Stimulated activated CD8-positive, alpha-beta memory T cell treated with anti-CD3 and anti-CD28 coated beads, Interleukin-2, amount 100 ng/mL, for 1 hour (primary cell): ENCODE data around the gene NFS1.
"Not testable (repeated sequence)": the region's sequence is repeated elsewhere in the genome, so short reads cannot be mapped to it uniquely, and the experiment has no call there.

Experiments
- DNase-seq, 2 donors: peaks; one replicate each; pipeline ENCODE4 v3.0.0-alpha.2; 2020; ENCODE audit warnings: low read depth in 2 of 2

Gene NFS1

DNA sequence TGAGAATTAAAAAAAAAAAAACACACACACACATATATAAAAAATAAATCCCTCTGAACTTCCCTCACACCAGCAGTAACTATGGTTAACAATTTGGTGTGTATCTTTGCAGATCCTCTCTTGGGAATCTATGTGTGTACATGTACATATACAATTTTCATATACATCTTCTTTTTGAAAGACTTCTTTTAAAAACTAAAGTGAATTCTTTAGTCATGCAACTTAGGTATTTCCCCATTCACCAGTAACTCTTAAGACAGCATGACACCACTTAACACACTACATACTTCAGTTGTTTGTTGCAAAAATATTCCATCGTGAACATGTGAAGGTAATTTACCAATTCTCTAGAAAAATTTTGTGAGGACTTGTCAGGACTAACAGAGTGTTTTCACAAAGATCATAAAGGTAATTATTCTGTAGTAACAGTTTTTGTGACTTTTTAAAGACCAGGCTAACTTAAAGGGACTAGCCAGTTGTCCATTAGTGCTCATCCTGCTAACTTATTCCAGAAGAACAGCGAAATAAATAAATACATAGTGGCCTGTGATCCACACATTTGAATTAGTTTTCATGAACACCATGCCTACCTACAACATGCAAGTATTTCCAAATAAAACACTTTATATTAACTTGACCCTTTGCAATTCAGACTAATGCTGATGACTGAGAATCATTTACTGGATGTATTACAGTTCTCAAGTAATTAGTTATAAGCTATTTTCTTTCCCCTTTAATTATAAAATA, 30.9 kb upstream of the NFS1 start:
- DNase-seq: no peak

DNA sequence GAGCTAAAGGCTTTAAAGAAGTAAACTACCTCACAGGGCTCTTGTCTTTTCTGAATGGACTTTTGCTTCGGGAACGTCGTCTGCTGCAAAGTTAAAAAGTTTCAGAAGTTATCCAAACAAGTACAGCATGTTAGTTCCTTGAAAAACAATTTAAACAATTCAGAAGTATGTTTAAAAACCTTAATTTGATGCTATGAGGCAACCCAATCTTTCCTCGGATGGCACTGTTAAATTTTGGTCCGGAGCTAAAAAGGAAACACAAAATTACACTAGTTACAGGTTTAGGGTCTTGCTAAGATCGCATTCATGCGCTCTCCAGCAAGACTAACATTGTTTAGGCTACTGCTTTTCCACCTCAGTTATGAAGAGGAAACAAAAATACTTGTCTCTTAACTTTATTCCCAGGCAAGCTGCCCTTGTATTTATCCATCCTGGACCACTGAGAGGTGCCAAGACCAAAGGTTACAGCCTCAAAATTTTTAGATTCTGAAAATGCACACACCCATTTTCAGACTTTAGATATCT, 30.2 kb upstream of the NFS1 start:
- DNase-seq: no peak

DNA sequence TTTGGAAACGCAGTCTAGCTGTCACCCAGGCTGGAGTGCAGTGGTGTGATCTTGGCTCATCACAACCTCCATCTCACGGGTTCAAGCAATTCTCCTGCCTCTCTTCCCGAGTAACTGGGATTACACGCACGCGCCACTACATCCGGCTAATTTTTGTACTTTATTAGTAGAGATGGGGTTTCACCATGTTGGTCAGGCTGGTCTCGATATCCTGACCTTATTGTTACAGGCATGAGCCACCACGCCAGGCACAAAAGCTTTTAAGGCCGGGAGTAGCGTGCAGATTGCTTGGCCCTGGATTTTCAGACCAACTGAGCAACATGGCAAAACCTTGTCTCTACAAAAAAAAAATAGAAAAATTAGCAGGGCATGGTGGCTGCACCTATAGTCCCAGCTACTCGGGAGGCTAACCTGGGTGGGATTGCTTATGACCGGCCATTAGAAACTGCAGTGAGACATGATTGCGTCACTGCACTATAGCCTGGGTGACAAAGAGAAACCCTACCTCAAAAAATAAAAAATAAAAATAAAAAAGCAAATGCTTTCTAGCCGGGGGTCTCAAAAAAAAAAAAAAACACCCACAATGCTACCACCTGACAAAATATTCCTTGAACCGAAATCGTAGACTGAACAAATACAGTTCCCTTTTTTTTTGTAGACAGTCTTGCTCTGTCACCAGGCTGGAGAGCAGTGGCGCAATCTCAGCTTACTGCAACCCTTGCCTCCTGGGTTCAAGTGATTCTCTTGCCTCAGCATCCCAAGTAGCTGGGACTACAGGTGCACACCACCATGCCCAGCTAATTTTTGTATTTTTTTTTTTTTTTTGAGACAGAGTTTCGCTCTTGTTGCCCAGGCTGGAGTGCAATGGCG, 27.9 kb upstream of the NFS1 start:
- DNase-seq: no peak

DNA sequence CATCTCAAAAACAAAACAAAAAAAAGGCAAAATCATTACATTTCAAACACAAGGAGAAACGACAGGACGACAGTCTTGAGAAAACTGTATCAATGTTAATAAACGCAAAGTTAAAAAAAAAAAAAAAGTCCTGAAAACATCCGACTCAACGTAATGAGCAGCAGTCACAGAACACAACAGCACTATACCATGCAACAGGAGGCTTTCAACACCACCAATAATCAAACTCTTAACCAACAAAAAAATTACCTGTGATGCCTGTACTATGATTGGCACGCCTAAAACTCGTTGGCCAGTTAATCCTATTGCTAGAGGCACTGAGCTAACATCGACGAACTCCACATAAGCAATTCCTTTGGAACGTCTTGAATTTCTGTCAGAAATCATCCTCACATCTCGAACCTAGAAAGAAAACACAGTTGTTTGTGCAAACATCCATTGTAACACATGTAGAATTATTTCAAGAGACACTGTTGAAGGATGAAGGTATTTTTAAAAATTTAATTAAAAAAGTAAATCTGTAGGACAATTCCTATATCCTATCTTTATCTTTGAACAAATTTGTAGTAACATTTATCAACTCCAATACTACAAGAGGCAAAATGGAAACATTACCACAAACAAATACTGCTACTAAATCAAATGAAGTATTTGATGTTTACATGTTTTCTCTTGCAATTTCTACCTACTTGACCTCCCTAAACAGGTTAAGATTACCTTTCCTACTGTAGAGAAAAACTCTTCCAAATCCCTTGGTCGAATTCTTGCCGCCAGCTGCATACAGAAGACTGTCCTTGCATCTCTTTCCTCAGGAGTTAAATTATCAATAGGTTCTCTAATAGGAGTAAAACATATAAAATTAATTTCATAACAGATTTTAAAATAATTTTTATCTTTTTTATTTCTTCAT, 25.4 kb upstream of the NFS1 start:
- no peak for DNase-seq

DNA sequence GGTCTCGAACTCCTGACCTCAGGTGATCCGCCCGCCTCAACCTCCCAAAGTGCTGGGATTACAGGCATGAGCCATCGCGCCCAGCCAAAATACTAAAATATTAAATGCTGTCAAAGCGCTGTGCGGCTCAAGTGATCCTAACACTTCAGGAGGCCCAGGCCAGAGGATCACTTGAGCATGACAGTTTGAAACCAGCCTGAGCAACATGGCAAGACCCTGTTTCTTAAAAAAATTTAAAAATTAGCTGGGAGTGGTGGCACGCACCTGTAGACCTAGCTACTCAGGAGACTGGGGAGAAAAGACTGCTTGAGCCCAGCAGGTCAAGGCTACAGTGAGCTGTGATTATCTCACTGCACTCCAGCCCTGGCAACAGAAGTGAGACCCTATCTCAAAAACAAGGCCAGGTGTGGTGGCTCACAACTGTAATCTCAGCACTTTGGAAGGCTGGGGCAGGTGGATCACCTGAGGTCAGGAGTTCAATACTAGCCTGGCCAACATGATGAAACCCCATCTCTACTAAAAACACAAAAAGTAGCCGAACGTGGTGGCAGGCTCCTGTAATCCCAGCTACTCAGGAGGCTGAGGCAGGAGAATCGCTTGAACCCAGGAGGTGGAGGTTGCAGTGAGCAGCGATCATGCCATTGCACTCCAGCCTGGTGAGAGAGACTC, 24.6 kb upstream of the NFS1 start:
- DNase-seq: not testable (repeated sequence)

DNA sequence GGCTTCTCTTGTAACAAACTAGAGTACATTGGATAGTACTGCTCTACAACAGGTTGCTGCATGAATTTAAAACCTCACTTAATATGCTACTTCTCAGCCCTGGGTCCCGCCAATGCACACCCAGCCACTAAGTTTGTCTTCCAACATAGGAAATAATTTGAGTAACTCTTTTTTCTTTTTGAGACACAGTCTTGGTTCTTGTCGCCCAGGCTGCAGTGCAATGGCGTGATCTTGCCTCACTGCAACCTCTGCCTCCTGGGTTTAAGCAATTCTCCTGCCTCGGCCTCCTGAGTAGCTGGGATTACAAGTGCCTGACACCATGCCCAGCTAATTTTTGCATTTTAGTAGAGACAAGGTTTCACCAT, 24.1 kb upstream of the NFS1 start:
- not testable (repeated sequence) for DNase-seq

DNA sequence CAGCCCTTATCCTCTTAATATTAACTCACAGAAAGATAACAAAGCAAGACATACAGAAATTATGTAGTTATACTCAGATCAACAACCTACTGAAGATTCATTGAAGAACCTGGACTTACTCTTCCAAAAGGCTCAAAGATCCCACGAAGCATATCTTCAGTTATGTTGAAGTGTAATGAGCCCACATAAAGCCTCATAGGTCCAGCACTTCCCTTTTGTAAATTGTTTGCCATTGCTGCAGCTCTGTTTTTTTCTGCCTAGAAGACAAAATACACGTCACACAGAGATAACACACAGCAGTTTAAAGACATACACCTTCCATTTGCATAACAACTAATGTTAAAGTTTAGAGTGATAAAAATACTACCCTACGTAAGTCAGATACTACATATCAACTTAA, 22.5 kb upstream of the NFS1 start:
- DNase-seq: no peak

DNA sequence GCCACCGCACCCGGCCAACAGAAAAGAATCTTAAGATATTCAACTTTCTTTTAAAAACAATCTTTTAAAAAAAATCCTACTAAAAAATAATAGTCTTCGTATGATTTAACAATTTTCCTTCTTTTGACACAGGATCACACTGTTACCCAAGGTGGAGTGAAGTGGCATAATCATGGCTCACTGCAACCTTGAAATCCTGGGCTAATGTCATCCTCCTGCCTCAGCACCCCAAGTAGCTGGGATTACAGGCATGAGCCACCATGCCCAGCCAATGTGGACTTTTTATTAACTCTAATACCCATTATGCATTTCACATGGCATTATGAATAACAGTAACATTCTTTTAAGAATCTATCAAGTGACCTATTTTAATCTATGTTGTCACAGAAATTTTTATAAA, 22.1 kb upstream of the NFS1 start:
- no peak for DNase-seq

DNA sequence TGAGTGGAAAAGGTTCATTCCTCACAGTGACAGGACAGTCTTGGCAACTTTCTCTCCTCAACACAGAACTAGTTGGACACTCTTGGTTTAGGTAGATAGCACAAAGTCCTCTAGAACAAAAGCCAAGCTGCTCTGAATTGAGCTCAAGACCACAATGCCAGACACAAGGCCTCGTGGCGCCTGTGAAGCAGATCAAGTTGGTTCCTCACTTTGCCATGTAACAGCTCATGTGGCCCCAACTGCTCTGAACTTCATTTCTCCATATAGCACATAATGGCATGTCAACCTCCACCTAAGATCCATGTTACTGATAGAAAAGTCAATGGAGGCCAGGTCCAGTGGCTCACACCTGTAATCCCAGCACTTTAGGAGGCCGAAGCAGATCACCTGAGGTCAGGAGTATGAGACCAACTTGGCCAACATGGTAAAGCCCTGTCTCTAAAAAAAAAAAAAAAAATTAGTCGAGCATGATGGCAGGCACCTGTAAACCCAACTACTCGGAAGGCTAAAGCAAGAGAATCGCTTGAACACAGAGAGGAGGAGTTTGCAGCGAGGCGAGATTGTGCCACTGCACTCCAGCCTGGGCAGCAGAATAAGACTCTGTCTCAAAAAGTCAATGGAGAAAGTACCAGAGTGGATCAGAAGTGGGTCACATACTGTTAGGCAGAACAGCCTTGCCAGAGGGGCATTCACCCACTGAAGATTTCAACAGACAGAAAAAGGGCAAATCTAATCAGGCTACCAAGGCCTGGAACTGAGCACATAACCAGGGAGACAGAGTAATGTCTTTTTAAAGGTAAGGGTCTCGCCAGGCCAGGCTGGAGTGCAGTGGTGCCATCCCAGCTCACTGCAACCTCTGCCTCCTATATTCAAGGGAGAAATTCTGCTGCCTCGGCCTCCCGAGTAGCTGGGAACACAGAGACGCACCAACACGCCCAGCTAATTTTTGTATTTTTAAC, 21.3 kb upstream of the NFS1 start:
- no peak for DNase-seq

DNA sequence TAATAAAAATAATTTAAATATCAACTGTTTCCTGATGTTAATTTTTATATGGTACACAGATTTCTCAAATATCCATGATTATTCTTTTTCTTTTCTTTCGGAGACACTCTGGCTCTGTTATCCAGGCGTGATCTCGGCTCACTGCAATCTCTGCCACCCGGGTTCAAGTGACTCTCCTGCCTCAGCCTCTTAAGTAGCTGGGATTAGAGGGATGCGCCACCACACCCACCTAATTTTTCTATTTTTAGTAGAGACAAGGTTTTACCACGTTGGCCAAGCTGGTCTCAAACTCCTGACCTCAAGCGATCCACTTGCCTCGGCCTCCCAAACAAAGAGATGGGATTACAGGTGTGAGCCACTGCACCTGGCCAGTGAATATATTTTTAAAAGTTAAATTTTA, 20.6 kb upstream of the NFS1 start:
- DNase-seq: no peak

DNA sequence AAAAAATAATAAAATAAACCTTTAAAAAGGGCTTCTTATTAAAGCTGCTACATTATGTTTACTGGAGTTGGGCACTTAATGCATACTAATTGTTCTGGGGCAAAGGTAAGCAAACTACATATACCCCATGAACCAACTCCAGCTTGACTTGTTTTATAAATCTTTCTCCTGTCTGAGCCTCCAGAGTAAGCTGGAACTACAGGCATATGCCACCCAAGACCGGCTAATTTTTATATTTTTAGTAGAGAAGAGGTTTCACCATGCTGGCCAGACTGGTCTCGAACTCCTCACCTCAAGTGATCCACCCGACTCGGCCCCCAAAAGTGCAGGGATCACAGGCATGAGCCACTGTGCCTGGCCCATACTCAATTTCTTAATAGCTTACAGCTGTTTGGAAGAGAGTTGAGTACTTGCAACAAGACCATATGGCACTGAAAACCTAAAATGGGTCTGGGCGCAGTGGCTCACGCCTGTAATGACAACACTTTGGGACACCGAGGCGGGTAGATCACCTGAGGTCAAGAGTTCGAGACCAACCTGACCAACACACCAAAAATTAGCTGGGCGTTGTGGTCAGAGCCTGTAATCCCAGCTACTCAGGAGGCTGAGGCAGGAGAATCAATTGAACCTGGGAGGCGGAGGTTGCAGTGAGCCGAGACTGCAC, 20.0 kb upstream of the NFS1 start:
- DNase-seq: no peak

DNA sequence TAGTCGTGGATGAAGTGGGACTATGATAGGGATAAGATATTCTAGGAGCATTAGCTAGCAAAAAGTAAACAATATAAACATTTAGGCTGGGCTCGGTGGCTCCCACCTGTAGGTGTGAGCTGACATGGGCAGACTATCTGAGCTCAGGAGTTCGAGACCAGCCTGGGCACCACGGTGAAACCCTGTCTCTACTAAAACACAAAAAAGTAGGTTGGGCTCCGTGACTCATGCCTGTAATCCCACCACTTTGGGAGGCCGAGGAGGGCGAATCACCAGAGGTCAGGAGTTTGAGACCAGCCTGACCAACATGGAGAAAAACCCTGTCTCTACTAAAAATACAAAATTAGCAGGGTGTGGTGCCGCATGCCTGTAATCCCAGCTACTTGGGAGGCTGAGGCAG, 19.2 kb upstream of the NFS1 start:
- DNase-seq: not testable (repeated sequence)

DNA sequence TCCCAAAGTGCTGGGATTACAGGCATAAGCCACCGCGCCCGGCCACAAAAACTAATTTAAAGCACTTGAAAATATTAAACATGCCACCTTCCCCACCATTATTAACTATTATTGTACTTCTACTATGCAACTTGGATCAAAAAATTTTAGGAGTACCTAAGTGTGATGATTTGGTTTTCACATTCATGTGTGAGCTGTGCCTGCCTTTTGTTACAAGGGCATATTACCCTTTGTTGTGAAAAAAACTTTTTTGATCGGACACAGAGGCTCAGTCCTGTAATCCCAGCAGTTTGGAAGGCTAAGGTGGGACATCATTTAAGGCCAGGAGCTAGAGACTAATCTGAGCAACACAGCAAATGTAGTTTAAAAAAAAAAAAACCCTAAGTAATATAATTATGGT, 17.2 kb upstream of the NFS1 start:
- DNase-seq: no peak

DNA sequence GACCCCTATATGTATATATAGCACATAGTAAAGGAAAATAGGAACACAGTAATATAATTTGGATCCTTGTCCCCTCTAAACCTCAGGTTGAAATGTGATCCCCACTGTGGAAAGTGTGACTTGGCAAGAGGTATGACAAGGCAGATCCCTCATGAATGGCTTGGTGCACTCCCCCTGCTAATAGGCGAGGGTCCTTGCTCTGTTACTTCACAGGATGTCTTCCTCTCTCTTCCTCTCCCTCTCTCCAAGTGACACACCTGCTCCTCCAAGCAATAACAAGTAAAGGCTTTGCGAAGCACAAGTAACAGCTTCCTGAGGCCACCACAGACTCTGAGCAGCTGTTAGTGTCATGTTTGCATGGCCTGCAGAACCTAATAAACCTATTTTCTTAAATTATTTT, 16.5 kb upstream of the NFS1 start:
- no peak for DNase-seq

DNA sequence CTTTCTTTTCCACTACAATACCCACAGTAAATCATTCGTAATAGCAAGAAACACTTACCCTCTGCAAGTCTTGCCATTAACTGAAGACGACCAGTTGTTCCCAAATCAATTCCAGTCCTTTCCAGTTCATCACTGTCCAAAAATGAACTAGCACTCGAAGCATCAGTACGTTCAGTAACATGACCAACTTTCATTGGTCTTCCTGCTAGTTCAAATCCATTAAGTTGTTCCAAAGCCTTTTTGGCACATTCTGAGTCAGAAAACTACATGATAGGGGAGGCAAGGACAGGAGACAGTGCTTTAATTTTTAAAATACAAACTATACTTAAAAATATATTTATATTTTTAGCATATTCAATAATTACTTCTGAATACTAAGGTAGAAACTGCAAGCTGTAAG, 15.0 kb upstream of the NFS1 start:
- no peak for DNase-seq

DNA sequence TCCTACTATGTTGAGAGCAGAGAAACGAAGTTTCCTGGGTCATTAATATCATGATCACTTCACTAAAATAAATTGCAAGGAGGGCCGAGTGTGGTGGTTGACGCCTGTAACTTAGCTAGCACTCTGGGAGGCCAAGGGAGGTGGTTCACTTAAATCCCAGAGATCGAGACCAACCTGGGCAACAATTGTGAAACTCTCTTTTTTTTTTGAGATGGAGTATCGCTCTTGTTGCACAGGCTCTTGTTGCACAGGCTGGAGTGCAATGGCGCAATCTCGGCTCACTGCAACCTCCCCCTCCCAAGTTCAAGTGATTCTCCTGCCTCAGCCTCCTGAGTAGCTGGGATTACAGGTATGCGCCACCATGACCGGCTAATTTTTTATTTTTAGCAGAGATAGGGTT, 14.0 kb upstream of the NFS1 start:
- not testable (repeated sequence) for DNase-seq

DNA sequence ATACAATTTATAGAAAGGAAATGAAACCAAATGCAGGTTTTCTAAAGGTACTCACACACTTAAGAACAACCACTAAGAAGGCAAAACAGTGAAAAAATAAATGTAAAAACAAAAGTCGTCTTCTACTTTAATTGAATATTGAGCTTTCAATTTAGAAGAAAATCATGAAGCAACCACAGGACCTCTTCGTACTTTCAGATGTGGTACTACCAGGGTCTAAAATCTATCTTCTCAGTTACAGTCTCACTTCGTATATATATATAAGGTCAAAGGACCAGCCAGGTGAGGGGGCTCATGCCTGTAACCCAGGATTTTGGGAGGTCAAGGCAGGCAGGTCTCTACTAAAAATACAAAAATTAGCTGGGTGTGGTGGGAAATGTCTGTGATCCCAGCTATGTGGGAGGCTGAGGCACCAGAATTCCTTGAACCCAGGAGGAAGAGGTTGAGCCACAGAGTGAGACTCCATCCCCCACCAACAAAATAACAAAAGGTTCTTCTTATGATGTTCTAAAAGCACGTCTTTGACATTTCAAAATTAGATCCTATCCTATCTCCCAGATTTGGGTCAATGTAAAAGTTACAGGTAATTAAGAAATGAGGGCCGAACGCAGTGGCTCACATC, 12.5 kb upstream of the NFS1 start:
- no peak for DNase-seq

DNA sequence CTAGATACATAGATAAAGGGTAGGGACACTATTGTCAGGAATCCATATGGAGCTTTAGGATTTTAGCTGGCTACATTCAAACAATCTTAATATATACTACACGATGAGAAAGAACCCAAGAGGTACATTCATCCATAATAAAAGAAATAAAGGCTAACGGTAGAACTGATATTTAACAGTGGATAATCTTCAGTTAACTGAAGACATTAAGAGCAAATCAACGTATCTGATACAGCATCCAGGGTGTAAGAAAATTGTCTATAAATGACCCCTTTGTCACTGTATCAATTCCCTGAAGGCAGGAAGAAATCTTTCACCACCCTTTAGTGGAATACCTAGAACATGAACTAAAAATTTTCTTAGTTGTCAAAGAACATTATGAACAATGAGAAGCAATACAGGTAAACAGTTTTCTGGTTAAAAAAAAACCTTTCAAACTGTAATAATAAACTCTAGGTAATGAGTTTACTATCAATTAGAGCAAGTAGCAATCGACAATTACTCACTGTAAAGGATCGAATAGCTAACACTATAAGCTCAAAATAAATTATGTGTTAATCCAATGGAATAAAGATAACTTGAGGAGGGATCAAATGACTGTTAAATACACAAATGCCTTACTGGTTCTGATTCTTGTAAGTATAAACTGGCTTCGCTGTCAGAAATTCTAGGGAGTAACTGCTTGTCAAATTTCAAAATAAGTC, 11.9 kb upstream of the NFS1 start:
- no peak for DNase-seq

DNA sequence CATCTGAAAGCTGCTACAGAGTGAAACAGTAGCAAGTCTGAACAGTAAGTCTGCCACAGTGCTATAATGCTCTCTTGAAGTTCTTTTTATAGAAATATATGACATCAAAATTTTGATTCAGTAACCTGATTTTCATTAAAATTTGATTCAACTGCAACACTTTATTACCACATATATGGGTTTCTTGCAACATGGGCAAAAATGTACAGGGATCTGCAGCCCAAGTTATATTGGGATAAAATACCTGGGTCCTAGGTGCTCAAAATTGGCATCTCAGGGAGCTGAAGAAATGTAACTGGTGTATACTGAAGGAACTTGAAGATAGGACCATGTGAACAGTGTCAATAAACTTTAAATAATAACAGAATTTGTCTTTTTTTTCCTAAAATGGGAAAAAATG, 10.9 kb upstream of the NFS1 start:
- DNase-seq: no peak
